Mucosa of stomach (tissue), 1 donor: ENCODE data around the gene PAPLN.

ENCODE experiments used
- H3K27me3 ChIP-seq: one replicate; pipeline ENCODE4 v1.7.0; 2013; ENCODE audit warnings: mild to moderate bottlenecking, low read length; ENCODE audit not compliant: control insufficient read depth, insufficient read depth
- H3K36me3 ChIP-seq: one replicate; pipeline ENCODE4 v1.7.0; 2013; ENCODE audit warnings: low read length; ENCODE audit not compliant: control insufficient read depth, insufficient read depth
- H3K4me1 ChIP-seq: one replicate; pipeline ENCODE4 v1.7.0; 2013; ENCODE audit warnings: mild to moderate bottlenecking, low read length; ENCODE audit not compliant: control insufficient read depth, insufficient read depth
- H3K4me3 ChIP-seq: one replicate; pipeline ENCODE4 v1.7.0; 2013; ENCODE audit warnings: low read length
- H3K9ac ChIP-seq: one replicate; pipeline ENCODE4 v1.7.0; 2013; ENCODE audit warnings: mild to moderate bottlenecking, low read length, moderate library complexity
- H3K9me3 ChIP-seq: one replicate; pipeline ENCODE4 v1.7.0; 2013; ENCODE audit warnings: mild to moderate bottlenecking, low read length, moderate library complexity; ENCODE audit not compliant: control insufficient read depth
- donor health status: Pancreatic carcinoma.

Gene PAPLN

DNA sequence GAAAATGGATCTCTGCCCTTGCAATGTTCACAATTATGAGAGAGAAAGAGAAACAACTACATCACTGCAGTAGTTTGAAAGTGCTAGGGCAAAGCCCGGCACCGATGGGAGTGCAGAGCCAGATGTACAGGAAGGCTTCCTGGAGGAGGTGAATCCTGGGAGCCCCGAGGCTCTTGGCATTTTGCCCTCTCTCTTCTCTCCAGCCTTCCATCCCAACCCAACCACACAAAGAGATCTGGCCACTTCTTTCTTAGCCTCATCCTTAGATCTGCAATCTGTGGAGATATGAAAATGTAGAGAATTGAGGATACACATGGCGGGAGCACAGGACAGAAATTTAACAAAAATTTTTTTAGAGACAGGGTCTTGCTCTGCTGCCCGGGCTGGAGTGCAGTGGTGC is 3.3 kb upstream of the PAPLN start:
- H3K36me3 ChIP-seq, result no peaks in the 10 kb centered on the region
- H3K9ac ChIP-seq, result no peak overlapping the region
- H3K9me3 ChIP-seq, result no peaks in the 10 kb centered on the region
- no peak overlapping the region for H3K4me3 ChIP-seq
- H3K27me3 ChIP-seq, result peaks cover 67% of the 10 kb centered on the region
- H3K4me1 ChIP-seq, result peaks cover 19% of the 10 kb centered on the region

- Histone ChIP-seq H3K27me3 (peaks cover 75% of the 10 kb centered on the region), H3K9ac (no peak overlapping the region), H3K4me3 (no peak overlapping the region), H3K36me3 (no peaks in the 10 kb centered on the region), H3K9me3 (no peaks in the 10 kb centered on the region), H3K4me1 (peaks cover 27% of the 10 kb centered on the region)
Measured at GRCh38 chr14:73234586-73235394, 2.5 kb upstream of the PAPLN start.

DNA sequence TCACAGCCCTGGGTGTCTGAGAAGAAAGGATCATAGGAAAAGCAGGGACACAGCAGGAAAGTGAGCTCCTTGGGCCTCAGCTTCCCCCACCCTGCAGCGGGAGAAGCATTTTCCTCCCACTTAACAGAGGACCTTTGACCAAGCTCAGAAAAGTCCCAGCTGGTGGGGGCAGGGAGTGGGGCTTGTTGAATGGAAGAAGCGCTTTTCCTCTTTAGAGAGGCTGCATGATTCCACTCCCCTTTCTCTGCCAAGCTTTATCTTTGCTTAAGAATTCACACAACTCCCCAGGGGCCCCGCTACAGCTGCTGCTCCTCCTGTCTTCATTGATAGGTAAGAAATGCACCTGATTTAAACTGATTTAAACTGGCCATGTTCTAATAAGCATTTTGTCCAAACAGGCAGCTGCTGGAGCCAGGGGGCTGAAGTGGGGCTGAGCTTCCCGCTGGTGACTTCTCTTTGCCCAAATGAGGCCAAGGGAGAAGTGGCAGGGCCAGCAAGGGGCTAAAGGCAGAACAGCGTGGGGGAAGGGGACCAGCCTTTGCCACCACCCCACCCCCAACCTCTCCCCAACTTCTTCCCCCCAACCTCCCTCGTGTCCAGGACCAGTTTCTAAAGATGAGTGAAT is 1.7 kb upstream of the PAPLN start:
- Histone ChIP-seq H3K9ac (no peak overlapping the region), H3K36me3 (no peaks in the 10 kb centered on the region), H3K27me3 (peaks cover 81% of the 10 kb centered on the region), H3K4me1 (peaks cover 29% of the 10 kb centered on the region), H3K9me3 (no peaks in the 10 kb centered on the region), H3K4me3 (no peak overlapping the region)

DNA sequence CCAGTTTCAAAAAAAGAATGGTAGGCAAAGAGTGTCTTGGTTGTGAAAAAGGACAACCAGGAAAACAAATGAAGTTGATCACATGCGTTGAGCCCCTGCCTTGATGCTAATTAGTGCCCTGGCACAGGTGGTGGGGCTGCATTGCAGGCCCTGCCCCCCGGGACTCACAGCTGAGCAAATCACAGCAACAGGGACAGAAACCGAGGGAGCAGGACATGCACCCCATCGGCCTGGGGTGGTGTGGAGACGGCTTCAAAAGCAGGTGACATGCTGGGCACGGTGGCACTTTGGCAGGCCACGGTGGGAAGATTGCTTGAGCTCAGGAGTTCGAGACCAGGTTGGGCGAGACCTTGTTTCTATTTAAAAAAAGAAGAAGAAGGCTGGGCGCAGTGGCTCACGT is 1.1 kb upstream of the PAPLN start:
- Histone ChIP-seq H3K27me3 (peaks cover 84% of the 10 kb centered on the region), H3K9ac (no peak overlapping the region), H3K36me3 (no peaks in the 10 kb centered on the region), H3K4me3 (no peak overlapping the region), H3K4me1 (peaks cover 29% of the 10 kb centered on the region), H3K9me3 (no peaks in the 10 kb centered on the region)

DNA sequence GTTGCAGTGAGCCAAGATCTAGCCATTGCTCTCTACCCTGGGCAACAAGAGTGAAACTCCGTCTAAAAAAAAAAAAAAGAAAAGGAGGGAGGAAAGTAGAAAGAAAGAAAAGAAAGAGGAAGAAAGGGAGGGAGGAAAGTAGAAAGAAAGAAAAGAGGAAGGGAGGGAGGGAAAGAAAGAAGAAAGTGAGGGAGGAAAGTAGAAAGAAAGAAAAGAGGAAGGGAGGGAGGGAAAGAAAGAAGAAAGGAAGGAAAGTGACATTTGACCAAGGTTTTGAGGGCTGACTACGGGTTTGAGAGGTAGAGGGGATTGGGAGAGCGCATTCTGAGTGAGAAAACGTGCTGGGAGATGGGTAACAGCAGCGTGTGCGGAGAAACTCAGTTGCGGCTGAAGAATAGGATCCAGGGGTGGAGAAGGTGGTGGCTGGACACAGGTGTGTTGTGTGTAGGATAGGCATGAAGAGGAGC is 521 bp upstream of the PAPLN start:
- Histone ChIP-seq H3K9me3 (no peaks in the 10 kb centered on the region), H3K4me3 (no peak overlapping the region), H3K4me1 (peaks cover 29% of the 10 kb centered on the region), H3K9ac (no peak overlapping the region), H3K36me3 (no peaks in the 10 kb centered on the region), H3K27me3 (peaks cover 86% of the 10 kb centered on the region)

DNA sequence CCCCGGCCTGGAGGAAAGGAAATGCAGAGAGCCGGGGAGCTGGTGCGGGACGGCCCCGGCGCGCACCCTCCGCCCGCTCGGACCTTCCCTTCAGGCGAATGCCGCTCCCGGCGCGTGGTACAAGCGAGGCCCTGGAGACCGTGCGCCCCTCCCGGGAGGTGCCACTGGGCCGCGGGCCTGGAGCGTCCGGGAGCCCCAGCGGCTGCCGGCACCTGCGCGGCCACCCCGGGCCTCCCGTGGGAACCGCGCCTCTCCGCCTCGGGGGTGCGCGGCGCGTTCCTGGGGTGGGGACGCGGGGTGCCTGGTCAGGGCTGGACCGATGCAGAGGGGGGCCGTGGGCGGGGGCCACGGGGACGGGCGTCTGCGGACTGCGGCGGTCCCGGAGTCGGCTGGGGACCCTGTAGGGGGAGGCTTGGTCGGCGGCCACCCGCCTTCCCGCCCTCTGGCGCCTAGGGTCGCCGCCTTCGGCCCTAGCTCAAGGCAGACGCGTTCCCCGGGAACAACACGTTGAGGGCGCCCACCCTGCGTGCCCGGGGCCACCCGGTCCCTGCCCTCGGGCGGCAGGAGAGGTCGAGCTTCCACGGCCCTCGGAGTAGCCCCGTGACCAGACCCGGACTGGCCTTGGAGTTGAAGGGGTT is 599 bp downstream of the PAPLN start:
- Histone ChIP-seq H3K4me1 (peaks cover 29% of the 10 kb centered on the region), H3K4me3 (no peak overlapping the region)

GRCh38 chr14:73238424-73238852 is 1.1 kb downstream of the PAPLN start:
- H3K9me3 ChIP-seq, result no peaks in the 10 kb centered on the region
- no peaks in the 10 kb centered on the region for H3K36me3 ChIP-seq
- H3K9ac ChIP-seq, result peak overlapping the region; percentile 43
- H3K27me3 ChIP-seq, result peaks cover 73% of the 10 kb centered on the region
- H3K4me3 ChIP-seq, result no peak overlapping the region
- H3K4me1 ChIP-seq, result peaks cover 29% of the 10 kb centered on the region

More for the DNA sequence above, 599 bp downstream of the PAPLN start:
- H3K27me3 ChIP-seq, result peaks cover 78% of the 10 kb centered on the region
- H3K36me3 ChIP-seq, result no peaks in the 10 kb centered on the region
- no peaks in the 10 kb centered on the region for H3K9me3 ChIP-seq
- H3K9ac ChIP-seq, result peak overlapping the region; percentile 43

DNA sequence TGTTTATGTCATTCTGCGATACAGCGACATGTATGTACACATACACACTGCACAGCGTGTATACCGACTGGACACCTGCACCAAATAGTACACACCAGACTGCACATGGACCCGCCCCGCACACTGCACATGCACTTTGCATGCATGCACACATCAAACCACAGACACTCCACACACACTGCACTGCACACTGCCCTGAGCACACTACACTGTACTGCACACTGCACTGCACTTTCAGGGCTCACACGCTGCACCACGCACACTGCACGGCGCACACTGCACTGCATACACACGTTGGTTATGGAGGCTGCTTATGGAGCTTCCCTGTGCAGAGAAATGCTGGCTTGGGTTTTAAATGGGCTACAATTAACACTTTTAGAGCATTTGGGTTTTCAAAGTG is 1.6 kb downstream of the PAPLN start:
- Histone ChIP-seq H3K27me3 (peaks cover 68% of the 10 kb centered on the region), H3K4me1 (peaks cover 29% of the 10 kb centered on the region), H3K9me3 (no peaks in the 10 kb centered on the region), H3K9ac (no peak overlapping the region), H3K4me3 (no peak overlapping the region), H3K36me3 (no peaks in the 10 kb centered on the region)

DNA sequence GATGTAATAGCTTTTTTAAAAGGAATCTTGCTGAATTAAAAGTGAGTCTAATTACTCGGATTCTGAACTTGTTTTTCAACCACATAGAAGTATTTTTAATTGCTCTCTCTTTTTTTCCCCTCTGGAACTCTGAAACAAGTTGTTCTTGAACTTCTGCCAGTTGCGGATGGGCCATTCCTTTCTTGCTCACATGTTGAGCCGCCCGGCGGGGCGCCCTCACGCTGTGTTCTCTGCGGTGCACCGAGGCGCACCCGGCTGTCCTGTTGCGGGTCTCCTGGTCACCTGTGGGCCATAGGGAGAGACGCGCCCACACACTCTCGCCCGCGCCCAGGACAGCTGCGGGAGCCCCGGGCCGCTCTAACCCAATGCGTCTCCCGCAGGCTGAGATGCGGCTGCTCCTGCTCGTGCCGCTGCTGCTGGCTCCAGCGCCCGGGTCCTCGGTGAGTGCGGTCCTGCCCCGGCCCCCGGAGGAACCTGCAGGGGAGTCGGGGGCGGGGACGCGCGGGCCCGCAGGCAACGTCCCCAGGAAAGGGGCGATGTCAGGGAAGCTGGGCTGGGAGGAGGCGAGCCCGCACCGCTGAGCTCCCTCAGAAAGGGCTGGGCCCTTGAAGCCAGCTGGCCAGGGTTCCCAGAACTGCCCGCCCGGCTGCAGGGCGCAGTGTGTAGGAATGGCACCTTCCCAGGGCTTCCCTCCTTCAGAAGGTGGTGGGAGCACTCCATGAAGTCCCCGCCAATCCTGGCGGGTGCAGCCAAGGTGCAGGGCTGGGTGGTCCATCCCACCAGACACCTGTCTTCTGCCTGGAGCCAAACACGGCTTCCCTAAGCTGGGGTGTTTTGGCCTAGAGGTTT is 2.3 kb downstream of the PAPLN start:
- Histone ChIP-seq H3K4me1 (peaks cover 29% of the 10 kb centered on the region), H3K27me3 (peaks cover 61% of the 10 kb centered on the region), H3K9ac (no peak overlapping the region), H3K36me3 (no peaks in the 10 kb centered on the region), H3K4me3 (no peak overlapping the region), H3K9me3 (no peaks in the 10 kb centered on the region)

DNA sequence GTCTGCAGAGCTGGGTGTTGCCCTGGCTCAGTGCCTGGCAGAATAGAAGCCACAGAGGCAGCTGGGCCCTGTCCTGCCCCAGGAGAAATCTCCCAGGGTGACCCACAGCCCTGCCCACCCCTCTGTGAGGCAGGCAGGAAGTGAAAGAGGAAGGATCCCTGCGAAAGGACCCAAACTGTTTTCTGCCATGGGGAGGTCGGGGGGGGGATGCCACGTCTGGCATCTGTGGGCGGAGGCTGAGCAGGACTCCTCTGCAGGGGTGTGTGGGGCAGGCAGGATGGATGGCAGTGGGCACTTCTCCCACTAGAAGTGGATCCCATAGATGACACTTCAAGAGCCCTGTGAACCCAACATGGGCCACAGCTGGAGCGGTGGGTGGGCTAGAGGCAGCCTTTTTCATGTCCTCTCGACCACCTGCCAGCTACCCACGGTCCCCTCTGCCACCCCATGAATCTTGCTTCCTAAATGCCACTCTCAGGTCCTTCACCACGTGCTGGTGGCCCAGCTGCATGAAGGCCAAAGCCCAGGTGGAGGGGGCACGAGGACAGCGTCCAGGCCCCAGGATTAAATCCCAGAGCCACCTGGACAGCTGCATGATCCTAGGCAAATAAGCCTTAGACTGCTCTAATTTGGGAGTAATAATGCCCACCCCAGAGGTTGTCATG is 3.6 kb downstream of the PAPLN start:
- Histone ChIP-seq H3K4me1 (peaks cover 29% of the 10 kb centered on the region), H3K36me3 (no peaks in the 10 kb centered on the region)

GRCh38 chr14:73241481-73242165 is 4.3 kb downstream of the PAPLN start:
- no peaks in the 10 kb centered on the region for H3K36me3 ChIP-seq
- H3K27me3 ChIP-seq, result peaks cover 54% of the 10 kb centered on the region
- H3K4me3 ChIP-seq, result no peak overlapping the region
- no peaks in the 10 kb centered on the region for H3K9me3 ChIP-seq
- H3K9ac ChIP-seq, result no peak overlapping the region
- H3K4me1 ChIP-seq, result peaks cover 29% of the 10 kb centered on the region

More for the DNA sequence above, 3.6 kb downstream of the PAPLN start:
- Histone ChIP-seq H3K9me3 (no peaks in the 10 kb centered on the region), H3K27me3 (peaks cover 57% of the 10 kb centered on the region), H3K4me3 (no peak overlapping the region), H3K9ac (no peak overlapping the region)
